ENCODE measurements around the gene ITGA11.

Gene ITGA11

GRCh38 chr15:68413363-68414205, 18.4 kb downstream of the ITGA11 start:
- H3K9me3 Mint-ChIP-seq (ENCODE audit: low read depth), result no peaks in the 10 kb centered on the region
- H3K36me3 Mint-ChIP-seq, result no peaks in the 10 kb centered on the region
- H3K27me3 Mint-ChIP-seq, result no peaks in the 10 kb centered on the region
- H3K27ac Mint-ChIP-seq, result no peak overlapping the region
- no peaks in the 10 kb centered on the region for H3K4me1 Mint-ChIP-seq (ENCODE audit: low read depth)
- H3K4me3 Mint-ChIP-seq, result no peak overlapping the region

DNA sequence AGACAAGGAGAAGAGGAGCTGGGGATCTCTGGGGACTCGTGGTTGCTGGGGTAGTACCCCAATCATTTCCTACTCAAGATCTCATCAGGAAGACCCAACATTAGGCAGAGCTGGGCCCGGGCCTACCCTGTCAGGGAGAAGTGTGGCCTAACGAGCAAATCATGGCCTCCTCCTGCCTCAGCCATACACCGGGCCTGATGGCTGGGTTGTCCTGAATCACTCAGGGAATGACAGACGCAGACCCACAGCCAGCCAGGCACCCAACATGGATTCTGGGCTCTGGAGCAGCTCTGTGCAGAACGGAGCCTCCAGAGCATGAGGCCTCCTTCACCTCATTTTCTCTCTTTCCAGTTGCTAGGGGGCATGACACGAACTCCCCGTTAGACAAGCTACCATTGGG, 19.7 kb downstream of the ITGA11 start:
- Mint-ChIP-seq H3K4me1 (ENCODE audit: low read depth) (no peaks in the 10 kb centered on the region), H3K9me3 (ENCODE audit: low read depth) (no peaks in the 10 kb centered on the region), H3K27ac (no peak overlapping the region), H3K27me3 (no peaks in the 10 kb centered on the region), H3K36me3 (no peaks in the 10 kb centered on the region), H3K4me3 (no peak overlapping the region)

DNA sequence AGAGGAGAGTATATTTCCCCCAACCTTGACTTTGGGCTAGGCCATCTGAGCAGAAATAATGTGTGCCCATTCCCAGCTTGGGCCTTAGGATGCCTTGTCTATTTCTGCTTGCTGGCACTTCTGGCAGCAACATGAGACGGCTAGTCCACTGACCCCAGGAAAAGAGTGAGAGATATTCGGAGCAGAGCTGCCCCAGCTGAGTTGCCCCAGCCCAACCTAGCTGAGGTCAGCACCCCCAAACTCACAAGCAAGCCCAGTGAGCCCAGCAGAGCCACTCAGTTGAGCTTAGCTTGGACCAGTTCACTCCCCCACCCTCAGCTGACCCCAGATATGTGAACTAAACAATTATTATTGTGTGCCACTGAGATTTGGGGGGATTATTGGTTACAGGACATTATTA, 20.2 kb downstream of the ITGA11 start:
- Mint-ChIP-seq H3K27me3 (no peaks in the 10 kb centered on the region), H3K4me3 (no peak overlapping the region), H3K36me3 (no peaks in the 10 kb centered on the region), H3K4me1 (ENCODE audit: low read depth) (no peaks in the 10 kb centered on the region), H3K9me3 (ENCODE audit: low read depth) (no peaks in the 10 kb centered on the region), H3K27ac (no peak overlapping the region)

DNA sequence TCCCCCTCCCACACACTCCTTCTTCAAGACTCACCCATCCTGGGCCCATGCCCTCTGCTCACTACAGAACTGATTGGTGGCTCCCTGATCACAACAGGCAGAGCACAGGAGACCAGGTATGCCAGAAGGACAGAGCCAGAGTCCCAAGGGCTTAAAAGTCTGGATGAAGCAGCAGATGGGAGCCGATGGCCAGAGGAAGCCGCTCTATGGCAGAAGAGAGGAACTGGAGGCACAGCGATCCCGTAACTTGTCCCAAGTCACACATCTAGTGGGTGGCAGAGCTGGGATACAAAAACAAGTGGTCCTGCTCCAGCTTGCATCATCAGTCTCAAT, 20.7 kb downstream of the ITGA11 start:
- Mint-ChIP-seq H3K9me3 (ENCODE audit: low read depth) (no peaks in the 10 kb centered on the region), H3K27ac (no peak overlapping the region)

GRCh38 chr15:68410466-68411342, 21.3 kb downstream of the ITGA11 start:
- no peak overlapping the region for H3K4me3 Mint-ChIP-seq
- H3K36me3 Mint-ChIP-seq, result no peaks in the 10 kb centered on the region
- H3K9me3 Mint-ChIP-seq (ENCODE audit: low read depth), result no peaks in the 10 kb centered on the region
- no peaks in the 10 kb centered on the region for H3K4me1 Mint-ChIP-seq (ENCODE audit: low read depth)
- H3K27me3 Mint-ChIP-seq, result no peaks in the 10 kb centered on the region
- H3K27ac Mint-ChIP-seq, result no peak overlapping the region

More for the DNA sequence above, 20.7 kb downstream of the ITGA11 start:
- H3K36me3 Mint-ChIP-seq, result no peaks in the 10 kb centered on the region
- H3K4me3 Mint-ChIP-seq, result no peak overlapping the region
- no peaks in the 10 kb centered on the region for H3K4me1 Mint-ChIP-seq (ENCODE audit: low read depth)
- H3K27me3 Mint-ChIP-seq, result no peaks in the 10 kb centered on the region

DNA sequence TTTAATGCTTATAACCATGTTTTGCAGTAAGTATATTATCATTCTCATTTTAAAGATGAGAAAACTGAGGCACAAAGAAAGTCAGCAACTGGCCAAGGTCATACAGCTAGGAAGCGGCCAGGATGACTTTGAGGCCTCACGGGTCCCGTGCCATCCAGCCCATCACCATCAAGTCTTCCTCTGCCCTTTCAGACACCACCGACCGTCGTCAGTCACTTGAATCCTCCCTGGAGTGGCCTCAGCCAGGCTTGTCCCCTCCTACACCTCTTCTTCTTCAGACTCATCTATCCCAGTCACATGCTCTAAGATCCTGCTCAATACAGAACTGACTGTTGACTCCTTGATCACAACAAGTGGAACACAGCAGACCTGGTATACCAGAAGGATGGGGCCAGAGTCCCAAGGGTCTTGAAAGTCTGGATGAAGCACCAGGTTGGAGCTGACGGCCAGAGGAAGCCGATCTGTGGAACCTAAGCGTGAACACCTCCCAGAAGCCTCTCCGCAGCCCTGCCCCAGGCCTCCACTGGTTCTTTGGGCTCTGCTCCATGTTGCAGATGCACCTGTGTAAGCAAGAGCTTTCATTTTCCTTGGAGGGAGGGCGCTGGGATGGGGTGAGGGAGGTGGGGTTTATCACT, 22.1 kb downstream of the ITGA11 start:
- no peak overlapping the region for H3K27ac Mint-ChIP-seq
- no peak overlapping the region for H3K4me3 Mint-ChIP-seq
- H3K36me3 Mint-ChIP-seq, result no peaks in the 10 kb centered on the region

GRCh38 chr15:68408971-68409370, 23.0 kb downstream of the ITGA11 start:
- H3K27me3 Mint-ChIP-seq, result no peaks in the 10 kb centered on the region
- no peaks in the 10 kb centered on the region for H3K4me1 Mint-ChIP-seq (ENCODE audit: low read depth)
- H3K9me3 Mint-ChIP-seq (ENCODE audit: low read depth), result no peaks in the 10 kb centered on the region
- H3K4me3 Mint-ChIP-seq, result no peak overlapping the region
- no peaks in the 10 kb centered on the region for H3K36me3 Mint-ChIP-seq
- no peak overlapping the region for H3K27ac Mint-ChIP-seq

More for the DNA sequence above, 22.1 kb downstream of the ITGA11 start:
- Mint-ChIP-seq H3K9me3 (ENCODE audit: low read depth) (no peaks in the 10 kb centered on the region), H3K27me3 (no peaks in the 10 kb centered on the region), H3K4me1 (ENCODE audit: low read depth) (no peaks in the 10 kb centered on the region)

DNA sequence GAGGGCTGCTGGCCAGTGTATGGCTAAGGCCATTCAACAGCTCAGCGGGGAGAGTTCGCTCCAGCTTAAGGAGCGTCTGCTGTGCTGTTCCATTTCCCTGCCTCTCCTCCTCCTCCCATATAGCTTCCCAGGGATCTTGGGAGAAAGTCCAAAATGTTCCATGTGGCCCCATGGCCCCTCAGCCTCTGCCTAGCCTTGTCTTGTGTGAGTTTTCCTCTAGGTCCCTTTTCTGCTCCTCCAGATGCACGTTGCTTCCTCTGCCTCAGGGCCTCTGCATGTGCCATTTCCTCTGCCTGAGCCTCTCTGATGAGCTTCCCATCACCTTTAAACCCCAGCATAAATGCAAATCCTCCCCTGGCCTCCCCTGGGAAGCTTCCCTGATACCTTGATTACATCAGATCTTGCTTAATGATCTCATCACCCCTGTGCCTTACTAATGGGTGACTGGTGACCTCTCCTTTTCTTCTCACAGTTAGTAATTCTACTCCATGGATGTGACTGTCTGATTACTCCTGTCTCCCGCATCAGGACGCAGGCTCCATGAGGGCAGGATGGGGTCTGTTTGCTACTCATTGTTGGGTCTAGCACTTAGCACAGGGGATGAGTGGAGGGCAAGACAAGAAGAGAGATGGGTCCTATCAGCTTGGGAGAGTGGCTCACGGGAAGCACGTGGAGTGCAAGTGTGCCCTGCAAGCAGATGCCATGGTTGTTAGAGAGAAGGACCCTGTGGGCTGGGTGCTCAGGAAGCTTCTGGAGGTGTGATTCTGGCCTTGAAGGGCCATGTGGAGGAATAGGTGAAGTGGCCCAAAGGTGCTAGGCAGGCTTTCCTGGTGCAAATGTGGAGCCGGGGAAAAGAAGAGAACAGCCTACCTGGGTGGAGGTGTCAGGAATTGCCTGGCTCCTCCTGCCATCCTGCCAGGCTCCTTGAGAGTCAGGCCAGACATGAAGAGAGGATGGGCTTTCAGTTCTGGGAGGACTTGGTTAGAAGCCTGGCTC, 23.8 kb downstream of the ITGA11 start:
- Mint-ChIP-seq H3K27ac (no peak overlapping the region), H3K4me1 (ENCODE audit: low read depth) (no peaks in the 10 kb centered on the region), H3K4me3 (no peak overlapping the region), H3K36me3 (no peaks in the 10 kb centered on the region), H3K27me3 (no peaks in the 10 kb centered on the region), H3K9me3 (ENCODE audit: low read depth) (no peaks in the 10 kb centered on the region)

DNA sequence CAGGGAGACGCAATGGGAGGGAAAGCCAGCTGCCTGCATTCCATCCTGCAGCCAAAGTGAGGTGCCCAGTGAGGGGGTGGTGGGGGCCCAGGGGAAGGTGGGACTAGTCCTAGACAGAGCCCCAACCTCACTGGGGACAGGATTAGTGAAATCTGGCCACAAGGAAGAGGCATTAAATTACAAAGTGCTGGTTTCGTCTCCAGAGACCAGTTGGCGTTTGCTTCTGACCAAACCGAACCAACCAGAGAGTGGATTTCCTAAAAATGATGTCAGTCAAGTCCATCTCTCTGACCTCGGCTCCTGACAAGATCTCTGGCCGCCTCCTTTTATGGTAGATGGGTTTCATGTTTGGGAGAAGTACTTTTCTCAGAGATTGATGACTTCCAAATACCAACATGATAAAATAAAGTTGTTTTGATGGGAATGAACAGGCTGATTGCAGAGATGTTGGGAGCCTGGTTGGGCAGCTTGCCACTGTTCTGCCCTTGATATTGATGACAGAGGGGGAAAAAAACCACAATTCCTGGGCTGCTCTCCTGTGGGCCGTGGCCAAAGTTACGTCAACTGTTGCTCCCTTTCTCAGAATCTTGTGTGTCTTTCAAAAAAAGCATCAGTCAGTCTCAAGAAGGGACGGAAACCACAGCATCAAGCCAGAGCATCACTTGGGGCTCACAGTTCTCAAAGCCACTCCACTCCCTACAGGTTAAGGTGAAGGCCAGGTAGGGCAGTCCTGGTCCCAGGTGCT, 24.6 kb downstream of the ITGA11 start:
- H3K4me1 Mint-ChIP-seq (ENCODE audit: low read depth), result no peaks in the 10 kb centered on the region
- no peaks in the 10 kb centered on the region for H3K36me3 Mint-ChIP-seq
- no peaks in the 10 kb centered on the region for H3K27me3 Mint-ChIP-seq
- no peak overlapping the region for H3K27ac Mint-ChIP-seq
- no peak overlapping the region for H3K4me3 Mint-ChIP-seq
- H3K9me3 Mint-ChIP-seq (ENCODE audit: low read depth), result no peaks in the 10 kb centered on the region

- Mint-ChIP-seq H3K4me3 (no peak overlapping the region), H3K4me1 (ENCODE audit: low read depth) (no peaks in the 10 kb centered on the region), H3K27ac (no peak overlapping the region), H3K36me3 (no peaks in the 10 kb centered on the region), H3K27me3 (no peaks in the 10 kb centered on the region), H3K9me3 (ENCODE audit: low read depth) (no peaks in the 10 kb centered on the region)
Measured at GRCh38 chr15:68405378-68406250, 26.3 kb downstream of the ITGA11 start.

DNA sequence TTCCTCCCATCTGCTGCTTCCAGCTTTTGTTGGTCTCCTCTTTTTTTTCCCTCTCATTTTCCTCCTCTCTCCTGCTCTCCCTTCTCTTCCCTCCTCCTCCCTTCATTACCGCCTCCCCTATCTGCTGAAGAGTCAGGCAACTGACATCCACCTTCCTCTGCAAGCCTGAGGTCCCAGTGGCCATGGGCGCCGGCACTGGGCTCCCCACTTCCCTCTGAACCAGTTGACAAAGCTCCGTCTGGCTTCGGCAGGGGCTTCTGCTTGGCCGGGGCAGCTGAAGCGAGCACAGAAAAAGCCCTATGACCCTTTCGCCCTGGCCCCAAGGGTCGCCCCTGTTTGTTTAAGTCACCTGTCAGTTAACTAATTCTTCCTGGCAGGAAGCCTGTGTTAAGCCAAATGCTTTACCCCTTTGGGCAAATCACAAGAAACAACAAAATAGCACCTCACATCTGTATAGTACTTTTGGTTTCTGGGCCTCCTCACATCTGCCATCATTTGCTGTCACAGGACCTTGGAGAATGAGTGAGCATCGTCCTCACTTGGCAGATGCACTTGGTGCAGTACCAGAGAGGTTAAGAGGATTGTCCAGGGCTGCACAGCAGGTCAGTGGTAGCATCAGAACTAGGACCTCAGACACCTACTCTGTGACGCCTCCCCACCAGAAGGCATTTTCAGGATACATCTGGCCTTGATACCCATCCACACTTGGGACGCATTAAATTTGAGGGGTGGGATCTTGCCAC, 27.7 kb downstream of the ITGA11 start:
- no peaks in the 10 kb centered on the region for H3K4me1 Mint-ChIP-seq (ENCODE audit: low read depth)
- no peaks in the 10 kb centered on the region for H3K9me3 Mint-ChIP-seq (ENCODE audit: low read depth)
- no peak overlapping the region for H3K27ac Mint-ChIP-seq
- H3K27me3 Mint-ChIP-seq, result no peaks in the 10 kb centered on the region
- H3K36me3 Mint-ChIP-seq, result no peaks in the 10 kb centered on the region
- no peak overlapping the region for H3K4me3 Mint-ChIP-seq

- H3K9me3 Mint-ChIP-seq (ENCODE audit: low read depth), result no peaks in the 10 kb centered on the region
- no peaks in the 10 kb centered on the region for H3K36me3 Mint-ChIP-seq
- H3K27me3 Mint-ChIP-seq, result peaks cover 2% of the 10 kb centered on the region
- no peak overlapping the region for H3K4me3 Mint-ChIP-seq
- H3K27ac Mint-ChIP-seq, result no peak overlapping the region
- no peaks in the 10 kb centered on the region for H3K4me1 Mint-ChIP-seq (ENCODE audit: low read depth)
Measured at GRCh38 chr15:68403161-68403941, 28.6 kb downstream of the ITGA11 start.

Data from activated naive CD8-positive, alpha-beta T cell (primary cell).